SJCRH30 (cell line): ENCODE measurements around the gene SAPCD1. TPM values are rescaled to one million over a fixed set of nuclear protein-coding genes. Genes with fewer than 3 reads are reported as not detected.
"Not testable (repeated sequence)": the region's sequence is repeated elsewhere in the genome, so short reads cannot be mapped to it uniquely, and the experiment has no call there.

Experiments used
- DNase-seq, 2 experiments: peaks; one replicate each; pipeline ENCODE4 v3.0.0-alpha.2; 2015 to 2020
- H3K27ac ChIP-seq: fragments of 250-450 bp; sonication (Bioruptor Pico); 2 replicates; pipeline ENCODE4 v1.5.1; 2020; ENCODE audit warnings: mild to moderate bottlenecking, moderate library complexity
- H3K27me3 ChIP-seq: fragments of 250-450 bp; sonication (Bioruptor Pico); 2 replicates; pipeline ENCODE4 v1.5.1; 2020; ENCODE audit warnings: mild to moderate bottlenecking, moderate library complexity
- H3K36me3 ChIP-seq: fragments of 250-450 bp; sonication (Bioruptor Pico); 2 replicates; pipeline ENCODE4 v1.5.1; 2020; ENCODE audit warnings: mild to moderate bottlenecking, moderate library complexity
- H3K4me1 ChIP-seq: fragments of 250-450 bp; sonication (Bioruptor Pico); 2 replicates; pipeline ENCODE4 v1.5.1; 2020; ENCODE audit warnings: mild to moderate bottlenecking, moderate library complexity
- H3K4me3 ChIP-seq: fragments of 250-450 bp; sonication (Bioruptor Pico); 2 replicates; pipeline ENCODE4 v1.5.1; 2020; ENCODE audit warnings: mild to moderate bottlenecking, moderate library complexity
- H3K9me3 ChIP-seq: fragments of 250-450 bp; sonication (Bioruptor Pico); replicated peaks from 2 replicates; pipeline ENCODE4 v1.5.1; 2020; ENCODE audit warnings: mild to moderate bottlenecking, moderate library complexity
- total RNA-seq: library from RNA; depleted of rRNA; stranded (reverse); fragments of >200 nt; shearing (Covaris generic); gene quantifications from 2 replicates; pipeline ENCODE4 v1.2.3, GENCODE V29; 2014

The SAPCD1 gene
- total RNA-seq, 1 experiment from 2014 or later: 0.89 TPM

DNA sequence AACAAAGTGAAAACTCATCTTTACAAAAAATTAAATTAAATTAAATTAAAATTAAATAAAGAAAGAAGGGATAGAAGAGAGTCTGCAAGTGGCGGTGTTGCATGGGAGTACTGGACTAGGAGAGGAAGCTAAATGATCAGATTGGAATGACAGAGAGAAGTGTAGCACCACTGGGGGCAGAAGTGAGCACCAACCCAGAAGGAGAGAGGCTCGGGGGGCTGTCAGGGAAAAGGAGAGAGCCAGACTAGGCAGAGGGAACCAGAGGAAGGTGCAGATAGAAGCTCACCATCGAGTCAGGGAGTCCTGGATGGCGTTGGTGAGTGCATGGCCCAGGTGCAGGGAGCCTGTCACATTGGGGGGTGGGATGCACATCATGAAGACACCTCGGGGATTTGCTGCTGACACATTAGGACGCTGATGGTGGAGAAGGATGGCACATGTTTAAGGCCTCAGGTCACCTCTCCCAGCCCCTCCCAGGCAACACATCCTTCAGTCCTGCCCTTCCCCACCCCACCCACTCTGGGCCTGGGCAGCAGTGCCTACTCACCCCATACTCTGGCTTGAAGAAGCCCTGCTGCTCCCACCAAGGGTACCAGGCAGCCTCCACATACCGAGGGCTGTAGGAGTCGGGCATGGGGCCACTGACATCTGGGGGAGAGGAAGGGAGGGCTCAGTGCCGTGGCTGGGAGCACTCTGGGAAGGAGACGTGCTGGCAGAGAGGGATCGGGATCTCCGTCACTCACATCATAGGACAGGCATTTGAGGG is 29.1 kb downstream of the SAPCD1 start:
- H3K4me3 ChIP-seq: no peak overlapping the region
- no peaks in the 10 kb centered on the region for H3K27me3 ChIP-seq
- H3K9me3 ChIP-seq: no peaks in the 10 kb centered on the region
- peak; percentile 52 to 70 for DNase-seq
- H3K36me3 ChIP-seq: peaks cover 38% of the 10 kb centered on the region
- H3K27ac ChIP-seq: no peak overlapping the region
- H3K4me1 ChIP-seq: no peaks in the 10 kb centered on the region

DNA sequence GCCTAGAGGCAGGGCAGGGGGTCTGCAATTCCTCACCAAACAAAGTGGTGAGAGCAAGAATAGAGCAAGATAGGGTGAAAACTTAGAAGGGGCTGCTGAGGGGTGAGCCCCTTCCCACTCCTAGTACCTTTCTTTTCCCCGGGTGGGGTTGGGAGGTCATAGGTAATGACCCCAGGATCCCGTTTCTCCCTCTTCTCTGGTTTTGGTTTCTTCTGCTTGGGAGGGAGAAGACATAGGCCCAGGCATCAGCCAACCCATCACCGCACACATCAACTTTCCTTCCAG is 29.6 kb downstream of the SAPCD1 start:
- Histone ChIP-seq H3K36me3 (peaks cover 38% of the 10 kb centered on the region), H3K4me3 (no peak overlapping the region), H3K27me3 (no peaks in the 10 kb centered on the region), H3K9me3 (no peaks in the 10 kb centered on the region), H3K27ac (no peak overlapping the region), H3K4me1 (no peaks in the 10 kb centered on the region)
- no peak for DNase-seq

GRCh38 chr6:31792761-31793171 is 30.3 kb downstream of the SAPCD1 start:
- H3K4me1 ChIP-seq: no peaks in the 10 kb centered on the region
- H3K36me3 ChIP-seq: peaks cover 38% of the 10 kb centered on the region
- no peaks in the 10 kb centered on the region for H3K27me3 ChIP-seq
- no peak for DNase-seq
- no peaks in the 10 kb centered on the region for H3K9me3 ChIP-seq
- no peak overlapping the region for H3K27ac ChIP-seq
- H3K4me3 ChIP-seq: no peak overlapping the region

- H3K27me3 ChIP-seq, H3K4me1 ChIP-seq, H3K27ac ChIP-seq, DNase-seq, H3K9me3 ChIP-seq: not testable (repeated sequence)
- H3K36me3 ChIP-seq: peaks cover 35% of the 10 kb centered on the region
- peak overlapping the region; percentile 88 for H3K4me3 ChIP-seq
These were observed 31.4 kb downstream of the SAPCD1 start for GRCh38 chr6:31793927-31794245.

GRCh38 chr6:31794294-31794865 is 31.9 kb downstream of the SAPCD1 start:
- DNase-seq: no peak
- peaks cover 30% of the 10 kb centered on the region for H3K36me3 ChIP-seq
- peak overlapping the region; percentile 84 for H3K27ac ChIP-seq

DNA sequence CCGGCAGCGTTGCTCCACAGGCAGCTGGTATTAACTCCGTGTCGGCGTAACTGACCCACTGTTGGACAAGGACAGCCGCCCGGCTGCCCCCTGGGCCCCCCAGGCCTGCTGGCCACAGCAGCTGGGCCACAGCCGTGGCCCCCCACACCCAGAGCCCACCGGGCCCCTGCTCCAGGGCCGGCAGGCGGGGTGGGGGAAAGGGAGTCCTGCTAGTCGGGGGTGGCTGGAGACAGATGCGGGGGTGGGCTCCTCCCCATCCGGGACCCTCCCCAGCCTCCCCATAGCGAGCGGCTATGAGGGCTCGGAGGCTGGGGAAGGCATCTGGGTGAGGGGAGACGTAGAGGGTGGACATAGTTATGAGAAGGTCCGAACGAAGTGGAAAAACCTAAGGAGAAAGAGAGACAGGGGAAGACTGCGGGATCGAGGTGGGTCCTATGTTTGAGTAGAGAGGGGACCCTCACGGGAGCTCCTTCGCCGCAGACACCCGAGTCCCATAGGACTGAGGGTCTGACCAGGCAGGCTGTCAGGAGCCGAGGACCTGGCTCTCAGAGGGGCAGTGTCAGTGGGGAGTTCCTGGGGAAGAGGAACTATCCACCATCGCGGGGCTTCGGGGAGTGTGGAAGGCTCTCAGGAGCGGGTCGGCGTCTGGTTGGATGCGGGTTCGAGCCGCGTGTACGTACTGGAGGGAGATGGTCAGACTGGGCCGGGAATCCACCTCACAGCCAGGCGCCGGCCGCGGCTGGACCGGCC is 32.6 kb downstream of the SAPCD1 start:
- peak overlapping the region; percentile 84 for H3K27ac ChIP-seq
- peak overlapping the region; percentile 88 for H3K4me3 ChIP-seq
- H3K36me3 ChIP-seq: peaks cover 25% of the 10 kb centered on the region
- no peaks in the 10 kb centered on the region for H3K27me3 ChIP-seq
- DNase-seq: peak; percentile 47 to 53
- no peaks in the 10 kb centered on the region for H3K9me3 ChIP-seq
- no peaks in the 10 kb centered on the region for H3K4me1 ChIP-seq

More at GRCh38 chr6:31794294-31794865, 31.9 kb downstream of the SAPCD1 start:
- H3K27me3 ChIP-seq: no peaks in the 10 kb centered on the region
- H3K4me1 ChIP-seq: no peaks in the 10 kb centered on the region
- H3K4me3 ChIP-seq: peak overlapping the region; percentile 88
- no peaks in the 10 kb centered on the region for H3K9me3 ChIP-seq

DNA sequence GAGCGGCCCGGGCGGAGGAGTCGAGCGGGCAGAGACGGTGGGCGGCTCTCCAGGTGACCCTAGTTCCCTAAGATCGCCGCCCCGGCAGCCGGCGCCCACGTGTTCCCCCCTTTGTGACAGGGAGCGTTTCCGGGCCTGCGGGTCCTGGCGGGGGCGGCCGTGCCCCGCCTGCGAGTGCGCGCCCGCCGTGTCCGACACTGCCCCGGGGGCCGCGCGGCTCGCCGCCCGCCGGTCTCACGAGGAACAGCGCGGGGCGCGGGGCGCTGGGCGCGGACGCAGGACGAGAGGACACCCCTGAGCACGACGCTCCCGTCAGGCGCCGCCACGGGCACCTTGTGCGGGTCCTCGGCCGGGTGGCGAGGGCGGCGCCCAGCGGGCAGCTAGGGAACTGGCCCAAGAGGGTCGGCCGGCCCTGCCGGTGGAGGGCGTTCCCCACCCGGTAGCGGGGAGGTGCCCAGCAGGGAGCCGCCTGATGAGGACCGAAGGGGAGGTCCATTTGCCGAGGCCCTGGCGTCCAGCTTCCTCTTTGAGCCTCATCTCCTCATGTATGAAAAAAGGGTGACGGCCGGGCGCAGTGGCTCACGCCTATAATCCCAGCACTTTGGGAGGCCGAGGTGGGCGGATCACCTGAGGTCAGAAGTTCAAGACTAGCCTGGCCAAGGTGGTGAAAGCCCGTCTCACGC is 33.3 kb downstream of the SAPCD1 start, which contains the start of gene VARS1:
Gene VARS1 (minus strand): TSS at position 137 of the 683 bp plus-strand sequence. CDS start 535 bp downstream, outside the sequence.
- Histone ChIP-seq H3K27ac (peak within 1 kb of the TSS; percentile 84), H3K36me3 (peaks cover 20% of the 10 kb centered on the region), H3K27me3 (no peaks in the 10 kb centered on the region), H3K9me3 (no peaks in the 10 kb centered on the region), H3K4me1 (no peaks in the 10 kb centered on the region), H3K4me3 (peak within 1 kb of the TSS; percentile 88)
- peak; percentile 91 to 92 for DNase-seq

GRCh38 chr6:31796993-31797385 is 34.5 kb downstream of the SAPCD1 start:
- Histone ChIP-seq H3K36me3 (peaks cover 13% of the 10 kb centered on the region), H3K4me1 (no peaks in the 10 kb centered on the region), H3K27me3 (no peaks in the 10 kb centered on the region), H3K27ac (no peak overlapping the region), H3K9me3 (no peaks in the 10 kb centered on the region), H3K4me3 (no peak overlapping the region)
- DNase-seq: no peak

- no peak overlapping the region for H3K27ac ChIP-seq
- H3K4me3 ChIP-seq: no peak overlapping the region
- no peaks in the 10 kb centered on the region for H3K27me3 ChIP-seq
- no peaks in the 10 kb centered on the region for H3K4me1 ChIP-seq
- no peaks in the 10 kb centered on the region for H3K9me3 ChIP-seq
- no peak for DNase-seq
- peaks cover 7% of the 10 kb centered on the region for H3K36me3 ChIP-seq
These were observed 35.1 kb downstream of the SAPCD1 start for GRCh38 chr6:31797588-31797987.

DNA sequence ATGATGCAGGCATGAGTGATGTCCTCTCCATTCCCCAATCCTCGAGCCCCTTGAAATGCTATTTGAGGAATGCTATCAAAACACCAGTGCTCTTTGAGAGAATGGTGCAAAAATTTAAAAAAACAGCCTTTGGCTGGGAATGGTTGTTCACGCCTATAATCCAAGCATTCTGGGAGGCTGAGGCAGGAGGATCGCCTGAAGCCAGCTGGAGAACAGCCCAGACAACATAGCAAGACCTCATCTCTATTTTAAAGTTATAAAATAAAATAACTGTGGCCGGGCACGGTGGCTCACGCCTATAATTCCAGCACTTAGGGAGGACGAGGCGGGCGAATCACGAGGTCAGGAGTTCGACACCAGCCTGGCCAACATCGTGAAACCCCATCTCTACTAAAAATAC is 37.3 kb downstream of the SAPCD1 start:
- H3K27ac ChIP-seq: no peak overlapping the region
- no peaks in the 10 kb centered on the region for H3K9me3 ChIP-seq
- no peak overlapping the region for H3K4me3 ChIP-seq
- H3K4me1 ChIP-seq: no peaks in the 10 kb centered on the region
- no peaks in the 10 kb centered on the region for H3K27me3 ChIP-seq
- H3K36me3 ChIP-seq: peaks cover 4% of the 10 kb centered on the region
- DNase-seq: no peak

GRCh38 chr6:31801031-31801927 is 38.8 kb downstream of the SAPCD1 start:
- H3K27ac ChIP-seq, H3K36me3 ChIP-seq, DNase-seq, H3K4me3 ChIP-seq, H3K27me3 ChIP-seq, H3K9me3 ChIP-seq, H3K4me1 ChIP-seq: not testable (repeated sequence)

DNA sequence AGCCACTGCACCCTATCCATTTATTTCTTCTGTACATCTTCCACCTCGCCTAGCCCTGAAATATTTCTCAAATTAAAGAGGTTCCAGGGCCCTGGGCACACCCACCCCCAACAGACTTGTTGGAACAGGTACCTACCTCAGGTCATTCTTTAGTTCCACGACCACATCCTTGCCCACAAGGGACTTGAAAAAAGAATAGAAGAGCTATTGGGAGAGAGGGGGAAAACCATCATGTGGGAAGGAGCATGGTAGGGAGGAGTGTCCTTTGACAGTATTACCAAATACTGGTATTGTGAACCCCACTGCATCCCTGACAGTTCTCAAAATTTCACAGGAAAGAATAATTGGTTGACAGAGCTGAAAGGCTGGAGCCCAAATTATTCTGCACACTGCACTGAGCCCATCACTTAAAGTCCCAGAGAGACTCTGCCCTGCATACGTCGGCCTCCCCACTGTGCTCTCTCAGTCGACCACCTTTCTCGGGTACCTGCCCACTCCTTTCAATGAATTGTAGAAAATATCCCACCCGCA is 43.5 kb downstream of the SAPCD1 start:
- Histone ChIP-seq H3K27me3 (no peaks in the 10 kb centered on the region), H3K27ac (peak overlapping the region; percentile 61), H3K4me3 (peak overlapping the region; percentile 74), H3K36me3 (peaks cover 4% of the 10 kb centered on the region; the same call in 1 of the 2 replicates), H3K4me1 (no peaks in the 10 kb centered on the region), H3K9me3 (no peaks in the 10 kb centered on the region)
- no peak for DNase-seq

DNA sequence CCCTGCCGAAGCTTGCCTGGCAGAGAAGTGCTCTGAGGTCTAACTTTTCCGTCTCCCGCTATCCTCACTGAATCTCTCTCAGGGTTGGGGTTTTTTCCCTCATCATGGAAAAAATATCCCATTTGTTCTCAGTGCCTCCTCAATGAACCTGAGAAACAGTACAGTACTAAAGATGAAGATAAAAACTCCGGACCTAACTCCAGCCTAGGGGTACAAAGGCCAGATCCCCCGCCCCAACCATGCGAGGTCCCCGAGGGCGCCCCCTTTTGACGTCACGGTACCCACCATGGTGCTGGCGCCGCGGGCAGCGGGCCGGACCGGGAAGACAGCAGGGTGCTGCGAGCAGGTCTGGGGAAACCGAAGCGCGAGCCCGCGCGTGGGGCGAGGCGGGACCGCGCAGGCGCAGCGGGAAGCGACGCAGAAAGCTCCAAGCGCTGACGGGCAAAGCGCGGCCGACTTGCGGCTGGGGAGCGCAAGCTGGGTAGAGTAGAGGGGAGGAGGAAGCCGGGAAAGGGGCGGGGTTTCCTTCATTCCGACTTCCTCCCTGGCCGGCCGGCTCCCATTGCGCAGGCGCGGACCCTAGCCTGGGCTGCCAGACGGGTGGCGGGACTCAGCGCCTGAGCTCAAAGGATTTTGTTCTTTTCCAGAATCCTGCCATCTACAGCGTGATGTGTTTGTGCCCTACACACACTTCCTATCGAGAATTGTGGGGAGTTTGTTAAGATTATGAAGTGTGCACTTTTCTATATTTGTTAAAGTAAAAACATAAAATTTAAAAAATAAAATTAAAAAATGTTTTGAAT is 44.2 kb downstream of the SAPCD1 start, which contains the start of gene LSM2:
Gene LSM2 (minus strand): TSS at position 497 of the 803 bp plus-strand sequence. CDS start 209 bp downstream, at position 288.
- peak; percentile 97 to 98 for DNase-seq
- Histone ChIP-seq H3K36me3 (peaks cover 4% of the 10 kb centered on the region; the same call in 1 of the 2 replicates), H3K9me3 (no peaks in the 10 kb centered on the region), H3K27ac (peak within 1 kb of the TSS; percentile 61), H3K27me3 (no peaks in the 10 kb centered on the region), H3K4me3 (peak within 1 kb of the TSS; percentile 74), H3K4me1 (no peaks in the 10 kb centered on the region)
